OCI-LY1 (cell line): ENCODE measurements around the gene OMP.
"Not testable (repeated sequence)": the region's sequence is repeated elsewhere in the genome, so short reads cannot be mapped to it uniquely, and the experiment has no call there.

Experiments used
- H2AFZ ChIP-seq: fragments of 200-600 bp; sonication (generic), shearing (Covaris generic); 2 replicates; pipeline ENCODE4 v1.6.0; 2014; ENCODE audit warnings: antibody characterized with exemption, mild to moderate bottlenecking, low read length
- H3F3A ChIP-seq: fragments of 200-600 bp; sonication (generic), shearing (Covaris generic); 2 replicates; pipeline ENCODE4 v1.6.0; 2014; ENCODE audit warnings: mild to moderate bottlenecking, antibody characterized with exemption, low read length, moderate library complexity; ENCODE audit not compliant: insufficient read depth
- H3K27ac ChIP-seq: fragments of 200-600 bp; sonication (generic); 2 replicates; pipeline ENCODE4 v1.5.1; 2014; ENCODE audit warnings: low read length, mixed run types, mild to moderate bottlenecking, low read depth; ENCODE audit not compliant: poor library complexity, severe bottlenecking
- H3K27me3 ChIP-seq: fragments of 200-600 bp; sonication (generic); 2 replicates; pipeline ENCODE4 v1.6.0; 2014; ENCODE audit warnings: antibody characterized with exemption, mild to moderate bottlenecking, low read length, moderate library complexity; ENCODE audit not compliant: insufficient read depth
- H3K36me3 ChIP-seq: fragments of 200-600 bp; sonication (generic); 2 replicates; pipeline ENCODE4 v1.6.1; 2014; ENCODE audit warnings: mild to moderate bottlenecking, antibody characterized with exemption, low read length, moderate library complexity, mixed read lengths; ENCODE audit not compliant: insufficient read depth
- H3K4me1 ChIP-seq: fragments of 200-600 bp; sonication (generic); 2 replicates; pipeline ENCODE4 v1.5.1; 2014; ENCODE audit warnings: mild to moderate bottlenecking, low read length, moderate library complexity; ENCODE audit not compliant: insufficient read depth, severe bottlenecking
- H3K4me2 ChIP-seq: fragments of 200-600 bp; sonication (generic), shearing (Covaris generic); 2 replicates; pipeline ENCODE4 v1.6.1; 2014; ENCODE audit warnings: low read length
- H3K4me3 ChIP-seq: fragments of 200-600 bp; sonication (generic); 2 replicates; pipeline ENCODE4 v1.5.1; 2014; ENCODE audit warnings: low read length, low read depth, mild to moderate bottlenecking, mixed read lengths; ENCODE audit not compliant: poor library complexity, severe bottlenecking
- H3K79me2 ChIP-seq: fragments of 200-600 bp; shearing (Covaris generic); 2 replicates; pipeline ENCODE4 v1.6.1; 2016; ENCODE audit warnings: mixed run types, low read length, mixed read lengths; ENCODE audit not compliant: insufficient read depth
- H3K9ac ChIP-seq: fragments of 200-600 bp; sonication (generic), shearing (Covaris generic); 2 replicates; pipeline ENCODE4 v1.6.1; 2014; ENCODE audit warnings: mild to moderate bottlenecking, low read length, mixed read lengths
- H3K9me2 ChIP-seq: fragments of 200-600 bp; sonication (generic), shearing (Covaris generic); 2 replicates; pipeline ENCODE4 v1.6.1; 2014; ENCODE audit warnings: low read depth, mild to moderate bottlenecking, low read length, mixed read lengths
- H3K9me3 ChIP-seq: fragments of 200-600 bp; shearing (Covaris generic); 2 replicates; pipeline ENCODE4 v1.6.1; 2014; ENCODE audit warnings: low read length, mixed read lengths
- H4K20me1 ChIP-seq: fragments of 200-600 bp; sonication (generic), shearing (Covaris generic); 2 replicates; pipeline ENCODE4 v1.6.0; 2016; ENCODE audit warnings: mild to moderate bottlenecking, low read length; ENCODE audit not compliant: insufficient read depth
- EZH2 ChIP-seq: fragments of 200-600 bp; sonication (generic), shearing (Covaris generic); IDR thresholded peaks from 2 replicates; pipeline ENCODE4 v1.8.0; 2017; ENCODE audit warnings: borderline replicate concordance, mixed run types, mild to moderate bottlenecking, antibody characterized with exemption, low read length, moderate library complexity, mixed read lengths
- TF ChIP-seq, protein P1 (sequence below): fragments of 200-600 bp; sonication (generic), shearing (Covaris generic); IDR thresholded peaks from 2 replicates; pipeline ENCODE4 v1.5.1; 2017; ENCODE audit warnings: mild to moderate bottlenecking, antibody characterized with exemption, low read length, moderate library complexity, mixed read lengths

The OMP gene

DNA sequence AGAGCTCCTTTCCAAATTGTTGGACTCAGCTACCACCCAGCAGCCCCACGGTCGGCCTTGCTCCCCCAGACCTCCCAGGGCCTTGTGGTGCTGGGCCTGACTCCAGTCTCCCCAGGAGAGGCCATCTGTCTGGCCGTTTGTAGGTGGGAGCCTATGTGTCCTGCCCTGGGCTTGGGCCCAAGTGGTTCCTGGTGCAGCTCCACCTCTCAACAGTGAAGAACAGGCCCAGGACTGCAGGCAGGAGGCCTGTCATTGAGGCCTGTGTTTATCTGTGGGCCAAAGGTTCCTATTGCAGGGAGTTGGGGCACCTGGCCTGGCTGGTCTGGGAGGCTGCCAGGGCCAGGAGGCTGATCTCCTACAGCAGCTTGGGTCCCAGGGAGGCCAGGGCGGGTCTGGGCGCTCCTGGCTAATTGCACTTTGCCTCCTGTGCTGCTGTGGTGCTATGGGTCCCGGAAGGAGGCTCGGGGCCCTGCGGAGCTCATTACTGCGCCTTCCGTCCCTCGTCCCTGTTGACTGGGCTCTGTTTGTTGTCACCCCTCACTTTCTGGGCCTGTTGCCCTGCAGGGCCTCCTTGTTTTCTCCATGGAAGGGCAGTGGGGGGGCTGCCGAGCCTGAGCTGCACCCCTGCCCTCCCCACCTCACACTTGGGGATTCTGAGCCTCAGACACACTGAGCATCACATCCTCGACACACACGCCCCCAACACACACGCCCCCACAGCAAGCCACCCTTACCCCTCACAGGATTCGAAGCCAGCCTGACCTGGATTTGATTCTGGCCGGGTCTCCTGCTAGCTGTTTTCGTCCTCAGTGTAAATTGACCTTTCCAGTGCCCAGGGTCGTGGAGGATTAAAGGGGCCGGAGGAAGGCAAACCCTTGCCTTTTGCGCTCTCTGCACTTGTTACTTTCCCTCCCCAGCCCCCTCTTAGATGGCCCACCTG lies 6.8 kb upstream of the OMP start:
- Histone ChIP-seq H3F3A (no peaks in the 10 kb centered on the region), H3K4me2 (no peak overlapping the region), H3K9me3 (no peaks in the 10 kb centered on the region), H4K20me1 (no peaks in the 10 kb centered on the region), H3K9me2 (no peaks in the 10 kb centered on the region), H3K36me3 (no peaks in the 10 kb centered on the region), H3K4me3 (no peak overlapping the region), H3K9ac (no peak overlapping the region), H3K27ac (no peak overlapping the region), H3K4me1 (no peaks in the 10 kb centered on the region), H3K79me2 (no peaks in the 10 kb centered on the region), H2AFZ (no peak overlapping the region), H3K27me3 (no peaks in the 10 kb centered on the region)
- TF ChIP-seq, protein P1, sequence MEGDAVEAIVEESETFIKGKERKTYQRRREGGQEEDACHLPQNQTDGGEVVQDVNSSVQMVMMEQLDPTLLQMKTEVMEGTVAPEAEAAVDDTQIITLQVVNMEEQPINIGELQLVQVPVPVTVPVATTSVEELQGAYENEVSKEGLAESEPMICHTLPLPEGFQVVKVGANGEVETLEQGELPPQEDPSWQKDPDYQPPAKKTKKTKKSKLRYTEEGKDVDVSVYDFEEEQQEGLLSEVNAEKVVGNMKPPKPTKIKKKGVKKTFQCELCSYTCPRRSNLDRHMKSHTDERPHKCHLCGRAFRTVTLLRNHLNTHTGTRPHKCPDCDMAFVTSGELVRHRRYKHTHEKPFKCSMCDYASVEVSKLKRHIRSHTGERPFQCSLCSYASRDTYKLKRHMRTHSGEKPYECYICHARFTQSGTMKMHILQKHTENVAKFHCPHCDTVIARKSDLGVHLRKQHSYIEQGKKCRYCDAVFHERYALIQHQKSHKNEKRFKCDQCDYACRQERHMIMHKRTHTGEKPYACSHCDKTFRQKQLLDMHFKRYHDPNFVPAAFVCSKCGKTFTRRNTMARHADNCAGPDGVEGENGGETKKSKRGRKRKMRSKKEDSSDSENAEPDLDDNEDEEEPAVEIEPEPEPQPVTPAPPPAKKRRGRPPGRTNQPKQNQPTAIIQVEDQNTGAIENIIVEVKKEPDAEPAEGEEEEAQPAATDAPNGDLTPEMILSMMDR: no peak
- TF ChIP-seq EZH2: no peak

DNA sequence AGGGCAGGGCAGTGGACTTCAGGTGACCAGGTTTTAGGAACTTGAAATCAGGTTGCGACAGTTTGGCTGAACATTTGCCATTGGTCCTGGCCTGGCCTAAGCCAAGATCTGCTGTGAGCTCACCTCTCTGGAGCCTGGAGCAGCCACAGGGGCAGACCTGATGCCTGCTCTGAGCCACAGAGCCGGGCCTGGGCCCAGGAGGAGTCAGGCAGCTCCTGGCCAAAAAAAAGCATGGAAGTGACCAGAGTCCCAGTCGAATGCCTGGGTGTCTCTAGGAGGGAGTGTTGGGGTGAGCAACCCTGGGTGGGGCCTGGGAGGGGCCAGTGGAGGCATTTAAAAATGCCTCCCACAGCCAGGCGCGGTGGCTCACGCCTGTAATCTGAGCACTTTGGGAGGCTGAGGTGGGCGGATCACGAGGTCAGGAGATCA lies 6.0 kb upstream of the OMP start:
- Histone ChIP-seq H4K20me1 (no peaks in the 10 kb centered on the region), H3K4me2 (no peak overlapping the region), H3K9me3 (no peaks in the 10 kb centered on the region), H2AFZ (no peak overlapping the region), H3K4me1 (no peaks in the 10 kb centered on the region), H3K27me3 (no peaks in the 10 kb centered on the region), H3F3A (no peaks in the 10 kb centered on the region), H3K79me2 (no peaks in the 10 kb centered on the region), H3K4me3 (no peak overlapping the region), H3K36me3 (no peaks in the 10 kb centered on the region), H3K9ac (no peak overlapping the region), H3K27ac (no peak overlapping the region), H3K9me2 (no peaks in the 10 kb centered on the region)
- no peak for TF ChIP-seq EZH2
- TF ChIP-seq, protein P1: no peak

DNA sequence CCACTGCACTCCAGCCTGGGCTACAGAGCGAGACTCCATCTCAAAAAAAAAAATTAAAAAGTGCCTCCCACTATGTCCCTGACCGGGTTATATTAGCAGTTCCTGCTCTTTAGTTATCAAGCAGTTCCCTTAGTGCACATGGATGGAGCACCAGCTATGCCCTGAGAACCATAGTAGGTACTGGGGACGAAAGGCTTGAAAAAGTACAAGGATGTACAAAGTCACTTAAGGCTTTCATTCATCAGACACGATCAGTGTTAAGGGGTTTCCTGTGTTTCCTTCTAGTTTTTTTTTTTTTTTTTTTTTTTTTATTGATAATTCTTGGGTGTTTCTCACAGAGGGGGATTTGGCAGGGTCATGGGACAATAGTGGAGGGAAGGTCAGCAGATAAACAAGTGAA lies 5.5 kb upstream of the OMP start:
- not testable (repeated sequence) for H3K9me2 ChIP-seq, H2AFZ ChIP-seq, H3K79me2 ChIP-seq, H3K27ac ChIP-seq, H4K20me1 ChIP-seq, H3F3A ChIP-seq, H3K4me1 ChIP-seq, H3K4me3 ChIP-seq, H3K36me3 ChIP-seq, H3K4me2 ChIP-seq, H3K9ac ChIP-seq, H3K9me3 ChIP-seq, H3K27me3 ChIP-seq
